ENCODE results near the gene FBXL4. TPM values are rescaled to one million over a fixed set of nuclear protein-coding genes. Genes with fewer than 3 reads are reported as not detected.

Gene FBXL4
- total and polyA plus RNA-seq, 4 donors: 3.5 to 35.0 (median 9.4) TPM

- Histone ChIP-seq H3K27ac (ENCODE audit: low read depth in 1 of 2, low read length in 1 of 2) (no peak overlapping the region), H3K27me3 (ENCODE audit: control insufficient read depth in 3 of 3, insufficient read depth in 3 of 3, low read length in 2 of 3) (peaks cover 2 to 72% (median 70%) of the 10 kb centered on the region in 3 donors), H3K4me1 (ENCODE audit: control insufficient read depth in 5 of 5, insufficient read depth in 5 of 5, low read length in 5 of 5) (peaks cover 0 to 23% (median 6%) of the 10 kb centered on the region in 5 donors), H3K9me3 (ENCODE audit: control insufficient read depth in 4 of 4, insufficient read depth in 3 of 4, low read length in 3 of 4) (peaks cover 0 to 2% (median 0%) of the 10 kb centered on the region in 4 donors), H3K9ac (ENCODE audit: insufficient read depth in 1 of 2, low read length in 2 of 2) (no peak overlapping the region), H3K36me3 (ENCODE audit: control insufficient read depth in 4 of 4, insufficient read depth in 4 of 4, low read length in 4 of 4) (no peaks in the 10 kb centered on the region), H3K4me3 (no peak overlapping the region)
- ATAC-seq (ENCODE audit: insufficient read depth, low FRiP score) (no peak), DNase-seq (no peak)
- TF ChIP-seq CTCF (IDR thresholded peaks at IDR 0.05; ENCODE audit: control extremely low read depth, extremely low read depth): no peak
- 24 to 34% methylated on average over 11 of the region's 11 CpGs for WGBS, 2 donors
These were observed 100.3 kb downstream of the FBXL4 start for GRCh38 chr6:98847416-98847778.

- no peak overlapping the region for H3K27ac ChIP-seq (ENCODE audit: low read depth in 1 of 2, low read length in 1 of 2)
These were observed 101.7 kb downstream of the FBXL4 start for GRCh38 chr6:98846021-98846380.

GRCh38 chr6:98845211-98846020 lies 102.3 kb downstream of the FBXL4 start:
- Histone ChIP-seq H3K27ac (ENCODE audit: low read depth in 1 of 2, low read length in 1 of 2) (no peak overlapping the region), H3K27me3 (ENCODE audit: control insufficient read depth in 3 of 3, insufficient read depth in 3 of 3, low read length in 2 of 3) (peaks cover 4 to 91% (median 84%) of the 10 kb centered on the region in 3 donors), H3K4me1 (ENCODE audit: control insufficient read depth in 5 of 5, insufficient read depth in 5 of 5, low read length in 5 of 5) (peaks cover 0 to 23% (median 6%) of the 10 kb centered on the region in 5 donors), H3K4me3 (no peak overlapping the region), H3K9me3 (ENCODE audit: control insufficient read depth in 4 of 4, insufficient read depth in 3 of 4, low read length in 3 of 4) (peaks cover 0 to 4% (median 0%) of the 10 kb centered on the region in 4 donors), H3K36me3 (ENCODE audit: control insufficient read depth in 4 of 4, insufficient read depth in 4 of 4, low read length in 4 of 4) (no peaks in the 10 kb centered on the region), H3K9ac (ENCODE audit: insufficient read depth in 1 of 2, low read length in 2 of 2) (no peak overlapping the region)
- ATAC-seq (ENCODE audit: insufficient read depth, low FRiP score) (peak; percentile 67), DNase-seq (peak; percentile 89 to 90 (median 90))
- WGBS, 2 donors: 2 to 3% methylated on average over 43 to 50 of the region's 50 CpGs
- TF ChIP-seq CTCF (IDR thresholded peaks at IDR 0.05; ENCODE audit: control extremely low read depth, extremely low read depth): peak; percentile 65

More at GRCh38 chr6:98846021-98846380, 101.7 kb downstream of the FBXL4 start:
- Histone ChIP-seq H3K4me3 (no peak overlapping the region), H3K4me1 (ENCODE audit: control insufficient read depth in 5 of 5, insufficient read depth in 5 of 5, low read length in 5 of 5) (peaks cover 0 to 23% (median 6%) of the 10 kb centered on the region in 5 donors), H3K27me3 (ENCODE audit: control insufficient read depth in 3 of 3, insufficient read depth in 3 of 3, low read length in 2 of 3) (peaks cover 2 to 86% (median 80%) of the 10 kb centered on the region in 3 donors), H3K36me3 (ENCODE audit: control insufficient read depth in 4 of 4, insufficient read depth in 4 of 4, low read length in 4 of 4) (no peaks in the 10 kb centered on the region), H3K9ac (ENCODE audit: insufficient read depth in 1 of 2, low read length in 2 of 2) (no peak overlapping the region), H3K9me3 (ENCODE audit: control insufficient read depth in 4 of 4, insufficient read depth in 3 of 4, low read length in 3 of 4) (peaks cover 0 to 4% (median 0%) of the 10 kb centered on the region in 4 donors)
- no peak for TF ChIP-seq CTCF (IDR thresholded peaks at IDR 0.05; ENCODE audit: control extremely low read depth, extremely low read depth)
- WGBS, 2 donors: 50 to 57% methylated on average over 3 of the region's 3 CpGs
- ATAC-seq (ENCODE audit: insufficient read depth, low FRiP score): no peak
- no peak for DNase-seq
